ENCODE measurements around the gene ADGRL1.

DNA sequence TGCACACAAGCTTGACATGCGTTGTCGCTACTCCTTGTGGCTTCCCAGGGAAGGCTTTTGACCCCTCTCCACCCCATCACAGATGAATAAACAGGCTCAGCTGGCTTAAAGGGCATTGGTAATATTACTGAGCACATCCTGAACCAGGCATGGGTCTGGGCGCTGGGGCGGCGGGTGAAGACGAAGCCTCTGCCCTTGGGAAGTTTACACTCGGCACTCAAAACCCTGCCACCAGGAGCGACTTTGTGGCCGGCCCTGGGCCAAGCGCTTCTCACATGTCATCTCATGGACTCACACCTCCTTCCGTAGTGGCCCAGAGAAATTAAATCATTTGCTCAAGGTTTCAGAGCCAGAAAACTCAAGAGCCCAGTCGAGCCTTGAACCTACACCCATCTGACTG lies 37.0 kb downstream of the ADGRL1 start:
- TF ChIP-seq FOS (IDR thresholded peaks at IDR 0.05; ENCODE audit: borderline replicate concordance, insufficient read depth, low read length): no peak
- TF ChIP-seq, protein P1, sequence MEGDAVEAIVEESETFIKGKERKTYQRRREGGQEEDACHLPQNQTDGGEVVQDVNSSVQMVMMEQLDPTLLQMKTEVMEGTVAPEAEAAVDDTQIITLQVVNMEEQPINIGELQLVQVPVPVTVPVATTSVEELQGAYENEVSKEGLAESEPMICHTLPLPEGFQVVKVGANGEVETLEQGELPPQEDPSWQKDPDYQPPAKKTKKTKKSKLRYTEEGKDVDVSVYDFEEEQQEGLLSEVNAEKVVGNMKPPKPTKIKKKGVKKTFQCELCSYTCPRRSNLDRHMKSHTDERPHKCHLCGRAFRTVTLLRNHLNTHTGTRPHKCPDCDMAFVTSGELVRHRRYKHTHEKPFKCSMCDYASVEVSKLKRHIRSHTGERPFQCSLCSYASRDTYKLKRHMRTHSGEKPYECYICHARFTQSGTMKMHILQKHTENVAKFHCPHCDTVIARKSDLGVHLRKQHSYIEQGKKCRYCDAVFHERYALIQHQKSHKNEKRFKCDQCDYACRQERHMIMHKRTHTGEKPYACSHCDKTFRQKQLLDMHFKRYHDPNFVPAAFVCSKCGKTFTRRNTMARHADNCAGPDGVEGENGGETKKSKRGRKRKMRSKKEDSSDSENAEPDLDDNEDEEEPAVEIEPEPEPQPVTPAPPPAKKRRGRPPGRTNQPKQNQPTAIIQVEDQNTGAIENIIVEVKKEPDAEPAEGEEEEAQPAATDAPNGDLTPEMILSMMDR (IDR thresholded peaks at IDR 0.05; ENCODE audit: extremely low read depth in 1 of 2, insufficient read depth in 1 of 2, low read depth in 1 of 2, low read length in 2 of 2): no peak
- TF ChIP-seq POLR2A (IDR thresholded peaks at IDR 0.05; ENCODE audit: low read depth, low read length): no peak
- TF ChIP-seq GATA2 (IDR thresholded peaks at IDR 0.05; ENCODE audit: insufficient read depth, insufficient read length, low read depth, low read length): no peak
- no peak for TF ChIP-seq EZH2 (IDR thresholded peaks at IDR 0.05; ENCODE audit: borderline replicate concordance, low read depth, low read length, severe bottlenecking)
